ENCODE data around the gene C2orf42. TPM values are rescaled to one million over a fixed set of nuclear protein-coding genes. Genes with fewer than 3 reads are reported as not detected.

Gene C2orf42
- total RNA-seq, 1 experiment from 2014 or later = 28.5 TPM

DNA sequence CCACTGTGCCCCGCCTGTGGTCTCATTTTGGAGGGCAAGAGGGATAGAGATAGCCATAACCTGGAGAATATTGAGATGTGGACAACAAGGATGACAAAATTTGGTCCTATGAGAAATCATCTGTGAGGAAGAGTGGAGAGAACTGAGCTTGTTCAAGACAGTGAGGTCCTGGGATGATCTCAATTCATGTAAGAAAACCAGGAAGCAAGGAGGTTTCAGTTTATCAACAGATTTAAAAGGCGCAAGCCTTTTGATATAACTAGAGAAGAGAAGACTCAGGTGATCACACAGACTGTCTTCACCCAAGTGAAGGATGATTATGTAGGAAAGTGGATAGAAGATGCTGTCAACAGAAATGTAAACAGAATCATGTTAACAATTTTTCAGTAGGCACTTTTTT is 64.4 kb downstream of the C2orf42 start:
- no TSS peak for BruUV-seq (replicated peaks)
- DNase-seq (ENCODE audit: unreplicated experiment) = no peak
- TF ChIP-seq, protein P1, sequence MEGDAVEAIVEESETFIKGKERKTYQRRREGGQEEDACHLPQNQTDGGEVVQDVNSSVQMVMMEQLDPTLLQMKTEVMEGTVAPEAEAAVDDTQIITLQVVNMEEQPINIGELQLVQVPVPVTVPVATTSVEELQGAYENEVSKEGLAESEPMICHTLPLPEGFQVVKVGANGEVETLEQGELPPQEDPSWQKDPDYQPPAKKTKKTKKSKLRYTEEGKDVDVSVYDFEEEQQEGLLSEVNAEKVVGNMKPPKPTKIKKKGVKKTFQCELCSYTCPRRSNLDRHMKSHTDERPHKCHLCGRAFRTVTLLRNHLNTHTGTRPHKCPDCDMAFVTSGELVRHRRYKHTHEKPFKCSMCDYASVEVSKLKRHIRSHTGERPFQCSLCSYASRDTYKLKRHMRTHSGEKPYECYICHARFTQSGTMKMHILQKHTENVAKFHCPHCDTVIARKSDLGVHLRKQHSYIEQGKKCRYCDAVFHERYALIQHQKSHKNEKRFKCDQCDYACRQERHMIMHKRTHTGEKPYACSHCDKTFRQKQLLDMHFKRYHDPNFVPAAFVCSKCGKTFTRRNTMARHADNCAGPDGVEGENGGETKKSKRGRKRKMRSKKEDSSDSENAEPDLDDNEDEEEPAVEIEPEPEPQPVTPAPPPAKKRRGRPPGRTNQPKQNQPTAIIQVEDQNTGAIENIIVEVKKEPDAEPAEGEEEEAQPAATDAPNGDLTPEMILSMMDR (IDR thresholded peaks at IDR 0.05; ENCODE audit: unreplicated experiment) = no peak
- Mint-ChIP-seq H3K4me3 (ENCODE audit: unreplicated experiment) (peak overlapping the region; percentile 76), H3K9me3 (ENCODE audit: unreplicated experiment) (no peaks in the 10 kb centered on the region), H3K27ac (ENCODE audit: low read depth, unreplicated experiment) (no peak overlapping the region), H3K36me3 (ENCODE audit: insufficient read depth, unreplicated experiment) (peaks cover 6% of the 10 kb centered on the region), H3K27me3 (ENCODE audit: insufficient read depth, unreplicated experiment) (no peaks in the 10 kb centered on the region), H3K4me1 (ENCODE audit: insufficient read depth, unreplicated experiment) (peaks cover 21% of the 10 kb centered on the region)
- intact Hi-C loops (cut with micrococcal nuclease) = no loop called here
- ChIA-PET CTCF (interaction anchor here (0.6 to 1.1 kb wide), 2 partner anchors 18 to 40 kb away, joined by 4 to 7 read pairs; no protein-coding TSS in a partner anchor), POLR2A (interaction anchor here (0.5 to 4.4 kb wide), 5 partner anchors 8 to 213 kb away, joined by 4 to 29 read pairs (median 19); partner anchors contain the start of gene PCBP1)

DNA sequence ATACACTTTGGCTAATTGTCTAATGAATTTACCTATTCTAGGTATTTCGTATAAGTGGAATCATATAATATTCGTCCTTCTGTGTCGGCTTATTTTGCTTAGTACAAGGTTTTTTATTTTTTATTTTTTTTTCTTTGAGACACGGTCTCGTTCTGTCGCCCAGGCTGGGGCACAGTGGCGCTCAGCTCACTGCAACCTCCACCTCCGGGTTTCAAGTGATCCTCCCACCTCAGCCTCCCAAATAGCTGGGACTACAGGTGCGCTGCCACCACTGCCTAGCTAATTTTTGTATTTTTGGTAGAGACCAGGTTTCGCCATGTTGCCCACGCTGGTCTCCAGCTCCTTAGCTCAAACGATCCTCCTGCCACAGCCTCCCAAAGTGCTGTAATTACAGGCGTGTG is 65.3 kb downstream of the C2orf42 start:
- H3K27me3 Mint-ChIP-seq (ENCODE audit: insufficient read depth, unreplicated experiment) = no peaks in the 10 kb centered on the region
- peaks cover 6% of the 10 kb centered on the region for H3K36me3 Mint-ChIP-seq (ENCODE audit: insufficient read depth, unreplicated experiment)
- ChIA-PET CTCF (interaction anchor here (0.8 to 1.2 kb wide), 2 partner anchors 210 to 309 kb away, joined by 3 read pairs; no protein-coding TSS in a partner anchor), POLR2A (interaction anchor here (0.6 to 4.4 kb wide), 7 partner anchors 9 to 212 kb away, joined by 3 to 29 read pairs (median 7); partner anchors contain the start of genes C2orf42 and PCBP1)
- H3K4me1 Mint-ChIP-seq (ENCODE audit: insufficient read depth, unreplicated experiment) = peaks cover 21% of the 10 kb centered on the region
- no TSS peak for BruUV-seq (replicated peaks)
- H3K4me3 Mint-ChIP-seq (ENCODE audit: unreplicated experiment) = peak overlapping the region; percentile 76
- intact Hi-C loops (cut with micrococcal nuclease) = no loop called here
- TF ChIP-seq, protein P1 (IDR thresholded peaks at IDR 0.05; ENCODE audit: unreplicated experiment) = no peak
- no peak for DNase-seq (ENCODE audit: unreplicated experiment)
- no peaks in the 10 kb centered on the region for H3K9me3 Mint-ChIP-seq (ENCODE audit: unreplicated experiment)
- peak overlapping the region; percentile 95 for H3K27ac Mint-ChIP-seq (ENCODE audit: low read depth, unreplicated experiment)

DNA sequence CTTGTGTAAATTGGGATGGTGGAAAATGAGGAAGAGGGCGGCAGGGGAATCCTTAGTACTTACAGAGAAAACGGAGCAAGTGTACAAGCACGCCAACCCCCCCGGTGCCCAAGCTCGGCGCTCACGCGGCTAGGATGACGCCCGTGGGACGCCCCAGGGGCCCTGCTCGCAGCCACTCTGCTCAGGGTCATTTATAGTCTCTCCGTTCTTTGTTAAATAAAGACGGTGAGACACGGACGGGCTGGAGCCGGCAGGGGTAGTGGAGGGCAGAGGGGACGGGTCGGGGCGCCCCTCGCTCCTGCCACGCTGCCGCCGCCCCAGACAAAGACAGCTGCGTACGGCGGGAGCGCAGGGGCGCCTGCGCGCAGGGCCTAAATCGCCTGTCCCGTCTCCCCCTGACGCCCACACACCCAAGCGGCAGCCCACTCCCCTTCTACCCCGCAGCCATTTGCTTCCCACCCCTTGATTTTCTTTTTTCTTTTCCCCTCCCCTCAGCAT is 65.8 kb downstream of the C2orf42 start:
- Mint-ChIP-seq H3K4me3 (ENCODE audit: unreplicated experiment) (peak overlapping the region; percentile 76), H3K9me3 (ENCODE audit: unreplicated experiment) (no peaks in the 10 kb centered on the region), H3K36me3 (ENCODE audit: insufficient read depth, unreplicated experiment) (peaks cover 6% of the 10 kb centered on the region), H3K27ac (ENCODE audit: low read depth, unreplicated experiment) (peak overlapping the region; percentile 95), H3K27me3 (ENCODE audit: insufficient read depth, unreplicated experiment) (no peaks in the 10 kb centered on the region), H3K4me1 (ENCODE audit: insufficient read depth, unreplicated experiment) (peaks cover 21% of the 10 kb centered on the region)
- ChIA-PET POLR2A (interaction anchor here (0.6 to 4.4 kb wide), 10 partner anchors 10 to 211 kb away, joined by 3 to 29 read pairs (median 6); partner anchors contain the start of genes C2orf42 and PCBP1), CTCF (interaction anchor here (1.2 kb wide), 1 partner anchor 209 kb away, joined by 3 read pairs; no protein-coding TSS in a partner anchor)
- TF ChIP-seq, protein P1 (IDR thresholded peaks at IDR 0.05; ENCODE audit: unreplicated experiment) = no peak
- intact Hi-C loops (cut with micrococcal nuclease) = no loop called here
- DNase-seq (ENCODE audit: unreplicated experiment) = peak; percentile 30
- BruUV-seq (replicated peaks) = TSS peak; percentile 67

DNA sequence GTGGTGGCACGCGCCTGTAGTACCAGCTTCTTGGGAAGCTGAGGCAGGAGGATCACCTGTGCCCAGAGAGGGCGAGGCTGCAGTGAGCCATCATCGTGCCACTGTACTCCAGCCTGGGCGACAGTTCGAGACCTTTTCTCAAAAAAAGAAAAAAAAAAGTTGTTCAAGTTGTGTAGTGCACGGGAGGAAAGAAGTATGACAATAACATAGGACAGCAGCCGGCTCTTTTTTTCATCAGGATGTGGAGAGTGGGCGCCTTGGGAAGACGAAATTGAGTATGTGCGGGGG is 67.0 kb downstream of the C2orf42 start:
- TF ChIP-seq, protein P1 (IDR thresholded peaks at IDR 0.05; ENCODE audit: unreplicated experiment) = no peak
- no TSS peak for BruUV-seq (replicated peaks)
- Mint-ChIP-seq H3K4me1 (ENCODE audit: insufficient read depth, unreplicated experiment) (peaks cover 21% of the 10 kb centered on the region), H3K9me3 (ENCODE audit: unreplicated experiment) (no peaks in the 10 kb centered on the region), H3K27ac (ENCODE audit: low read depth, unreplicated experiment) (peak overlapping the region; percentile 95), H3K36me3 (ENCODE audit: insufficient read depth, unreplicated experiment) (peaks cover 6% of the 10 kb centered on the region), H3K27me3 (ENCODE audit: insufficient read depth, unreplicated experiment) (no peaks in the 10 kb centered on the region), H3K4me3 (ENCODE audit: unreplicated experiment) (peak overlapping the region; percentile 76)
- CTCF ChIA-PET = no interaction called here
- DNase-seq (ENCODE audit: unreplicated experiment) = no peak
- POLR2A ChIA-PET = interaction anchor here (0.6 to 4.4 kb wide), 10 partner anchors 8 to 1007 kb away, joined by 3 to 29 read pairs (median 6); partner anchors contain the start of genes MPHOSPH10 and PCBP1
- intact Hi-C loops (cut with micrococcal nuclease) = no loop called here
